Osteoblast (primary cell): Measurements from ENCODE around the gene VDAC1. TPM values are rescaled to one million over a fixed set of nuclear protein-coding genes. Genes with fewer than 3 reads are reported as not detected.
A peak's percentile ranks its signal among the peaks of the same experiment; 100 is the strongest.

Experiments
- DNase-seq: peaks from one replicate; pipeline ENCODE4 v3.0.0; 2011; ENCODE audit warnings: low spot score, mixed read lengths; ENCODE audit not compliant: insufficient read length; ENCODE audit errors: missing footprints
- H2AFZ ChIP-seq: 2 replicates; pipeline ENCODE4 v1.6.0; 2011; ENCODE audit warnings: mild to moderate bottlenecking, low read length
- H3K27ac ChIP-seq: 2 replicates; pipeline ENCODE4 v1.5.1; 2011; ENCODE audit warnings: mild to moderate bottlenecking, low read depth, low read length, moderate library complexity
- H3K27me3 ChIP-seq: 2 replicates; pipeline ENCODE4 v1.6.0; 2012; ENCODE audit warnings: mild to moderate bottlenecking, control low read depth, inconsistent platforms, low read length, moderate library complexity; ENCODE audit not compliant: insufficient read depth
- H3K36me3 ChIP-seq: 2 replicates; pipeline ENCODE4 v1.5.1; 2011; ENCODE audit warnings: mild to moderate bottlenecking, low read length, control low read depth, moderate library complexity; ENCODE audit not compliant: insufficient read depth
- H3K4me1 ChIP-seq: 2 replicates; pipeline ENCODE4 v1.5.1; 2011; ENCODE audit warnings: mild to moderate bottlenecking, low read length, control low read depth, moderate library complexity; ENCODE audit not compliant: insufficient read depth
- H3K4me2 ChIP-seq: 2 replicates; pipeline ENCODE4 v1.6.0; 2011; ENCODE audit warnings: mild to moderate bottlenecking, low read length; ENCODE audit not compliant: insufficient read depth
- H3K4me3 ChIP-seq: fragments of 200-600 bp; sonication (generic); 3 replicates; pipeline ENCODE4 v1.5.1; 2012; ENCODE audit warnings: mild to moderate bottlenecking, low read length, inconsistent platforms; ENCODE audit not compliant: insufficient read depth
- H3K79me2 ChIP-seq: 2 replicates; pipeline ENCODE4 v1.6.0; 2012; ENCODE audit warnings: mild to moderate bottlenecking, low read length, control low read depth, inconsistent platforms; ENCODE audit not compliant: insufficient read depth
- H3K9me3 ChIP-seq: 2 replicates; pipeline ENCODE4 v1.5.1; 2011; ENCODE audit warnings: low read depth, low read length, control low read depth
- H4K20me1 ChIP-seq: 2 replicates; pipeline ENCODE4 v1.6.0; 2012; ENCODE audit warnings: mild to moderate bottlenecking, low read length, control low read depth; ENCODE audit not compliant: insufficient read depth
- total RNA-seq: library from RNA; depleted of rRNA; stranded (reverse); fragments of >200 nt; gene quantifications from 2 replicates; pipeline ENCODE4 v1.2.3, GENCODE V29; 2012
- TF ChIP-seq, protein P1 (sequence below): IDR thresholded peaks from 2 replicates; pipeline ENCODE4 v1.5.1; 2011; ENCODE audit warnings: mild to moderate bottlenecking, low read depth, low read length, moderate library complexity; ENCODE audit errors: extremely low read depth

Gene VDAC1
- total RNA-seq, 1 donor = 264 TPM

DNA sequence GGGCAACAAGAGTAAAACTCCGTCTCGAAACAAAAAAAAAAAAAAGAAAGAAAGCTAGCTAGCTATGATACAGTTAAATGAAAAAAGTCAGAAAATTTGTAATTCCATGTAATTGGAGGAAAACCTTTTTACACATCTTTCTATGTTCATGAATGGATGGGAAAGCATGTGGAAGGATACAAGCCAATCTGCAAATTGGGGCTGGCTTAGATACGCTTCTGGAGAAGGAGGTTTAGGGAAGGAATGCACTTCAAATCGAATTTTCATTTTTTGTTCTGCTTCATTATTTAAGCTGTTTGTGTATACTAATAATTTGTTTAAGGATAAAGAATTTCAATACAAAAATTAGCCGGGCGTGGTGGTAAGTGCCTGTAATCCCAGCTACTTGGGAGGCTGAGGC is 6.7 kb downstream of the VDAC1 start:
- DNase-seq = no peak
- no peaks in the 10 kb centered on the region for H3K27me3 ChIP-seq
- H3K36me3 ChIP-seq = peaks cover 21% of the 10 kb centered on the region
- H3K4me3 ChIP-seq = no peak overlapping the region
- H4K20me1 ChIP-seq = peaks cover 93% of the 10 kb centered on the region
- H3K9me3 ChIP-seq = no peaks in the 10 kb centered on the region
- TF ChIP-seq, protein P1, sequence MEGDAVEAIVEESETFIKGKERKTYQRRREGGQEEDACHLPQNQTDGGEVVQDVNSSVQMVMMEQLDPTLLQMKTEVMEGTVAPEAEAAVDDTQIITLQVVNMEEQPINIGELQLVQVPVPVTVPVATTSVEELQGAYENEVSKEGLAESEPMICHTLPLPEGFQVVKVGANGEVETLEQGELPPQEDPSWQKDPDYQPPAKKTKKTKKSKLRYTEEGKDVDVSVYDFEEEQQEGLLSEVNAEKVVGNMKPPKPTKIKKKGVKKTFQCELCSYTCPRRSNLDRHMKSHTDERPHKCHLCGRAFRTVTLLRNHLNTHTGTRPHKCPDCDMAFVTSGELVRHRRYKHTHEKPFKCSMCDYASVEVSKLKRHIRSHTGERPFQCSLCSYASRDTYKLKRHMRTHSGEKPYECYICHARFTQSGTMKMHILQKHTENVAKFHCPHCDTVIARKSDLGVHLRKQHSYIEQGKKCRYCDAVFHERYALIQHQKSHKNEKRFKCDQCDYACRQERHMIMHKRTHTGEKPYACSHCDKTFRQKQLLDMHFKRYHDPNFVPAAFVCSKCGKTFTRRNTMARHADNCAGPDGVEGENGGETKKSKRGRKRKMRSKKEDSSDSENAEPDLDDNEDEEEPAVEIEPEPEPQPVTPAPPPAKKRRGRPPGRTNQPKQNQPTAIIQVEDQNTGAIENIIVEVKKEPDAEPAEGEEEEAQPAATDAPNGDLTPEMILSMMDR = no peak
- H3K4me2 ChIP-seq = no peak overlapping the region
- peaks cover 44% of the 10 kb centered on the region for H3K4me1 ChIP-seq
- H2AFZ ChIP-seq = no peak overlapping the region
- H3K79me2 ChIP-seq = peaks cover 100% of the 10 kb centered on the region
- no peak overlapping the region for H3K27ac ChIP-seq

GRCh38 chr5:133996683-133997252 is 8.0 kb downstream of the VDAC1 start:
- H3K4me1 ChIP-seq = peaks cover 38% of the 10 kb centered on the region
- peaks cover 16% of the 10 kb centered on the region for H3K36me3 ChIP-seq
- H3K4me2 ChIP-seq = no peak overlapping the region
- no peak overlapping the region for H3K27ac ChIP-seq
- no peaks in the 10 kb centered on the region for H3K27me3 ChIP-seq
- no peak overlapping the region for H3K4me3 ChIP-seq
- DNase-seq = no peak
- TF ChIP-seq, protein P1 = peak; percentile 64
- H2AFZ ChIP-seq = no peak overlapping the region
- H4K20me1 ChIP-seq = peaks cover 89% of the 10 kb centered on the region
- H3K9me3 ChIP-seq = no peaks in the 10 kb centered on the region
- H3K79me2 ChIP-seq = peaks cover 99% of the 10 kb centered on the region

GRCh38 chr5:133995883-133996563 is 8.8 kb downstream of the VDAC1 start:
- TF ChIP-seq, protein P1 = no peak
- Histone ChIP-seq H3K4me1 (peaks cover 38% of the 10 kb centered on the region), H3K4me3 (no peak overlapping the region), H3K27ac (no peak overlapping the region), H3K27me3 (no peaks in the 10 kb centered on the region), H3K79me2 (peaks cover 99% of the 10 kb centered on the region), H3K36me3 (peaks cover 18% of the 10 kb centered on the region), H3K9me3 (no peaks in the 10 kb centered on the region), H4K20me1 (peaks cover 89% of the 10 kb centered on the region), H2AFZ (no peak overlapping the region), H3K4me2 (peak overlapping the region; percentile 12)
- DNase-seq = no peak

- Histone ChIP-seq H3K27ac (peak overlapping the region; percentile 11), H3K4me2 (peak overlapping the region; percentile 12), H3K27me3 (no peaks in the 10 kb centered on the region), H3K9me3 (no peaks in the 10 kb centered on the region), H3K36me3 (peaks cover 19% of the 10 kb centered on the region), H4K20me1 (peaks cover 87% of the 10 kb centered on the region), H3K4me1 (peaks cover 38% of the 10 kb centered on the region), H3K79me2 (peaks cover 99% of the 10 kb centered on the region), H3K4me3 (no peak overlapping the region), H2AFZ (no peak overlapping the region)
- no peak for DNase-seq
- TF ChIP-seq, protein P1 = no peak
These were observed 9.4 kb downstream of the VDAC1 start for GRCh38 chr5:133995341-133995740.
